BJ (cell line): Measurements from ENCODE around the gene LBHD1. TPM values are rescaled to one million over a fixed set of nuclear protein-coding genes. Genes with fewer than 3 reads are reported as not detected.
"Not testable (repeated sequence)": the region's sequence is repeated elsewhere in the genome, so short reads cannot be mapped to it uniquely, and the experiment has no call there.

Source experiments
- CTCF ChIA-PET: fragments of 350-600 bp; formaldehyde crosslinking; extraction: SDS; loops from one replicate; lab custom pipeline; 2021; ENCODE audit warnings: antibody characterized with exemption, inconsistent platforms; lab: Yijun Ruan, JAX
- POLR2A ChIA-PET: fragments of 300-600 bp; sonication (Branson Sonifier 250); formaldehyde crosslinking; extraction: SDS; loops from one replicate; lab custom pipeline; 2021; ENCODE audit warnings: antibody characterized with exemption; lab: Charles Lee
- DNase-seq: peaks from one replicate; pipeline ENCODE4 v3.0.0-alpha.2; 2011; ENCODE audit warnings: low read depth
- H3K27me3 ChIP-seq: 2 replicates; pipeline ENCODE4 v1.6.0; 2011; ENCODE audit warnings: low read length; ENCODE audit not compliant: control insufficient read depth, insufficient read depth
- H3K36me3 ChIP-seq: 2 replicates; pipeline ENCODE4 v1.5.1; 2011; ENCODE audit warnings: low read length; ENCODE audit not compliant: control insufficient read depth, insufficient read depth
- H3K4me3 ChIP-seq: 2 replicates; pipeline ENCODE4 v1.5.1; 2011; ENCODE audit warnings: low read depth, mild to moderate bottlenecking, control low read depth, low read length
- CTCF ChIP-seq: IDR thresholded peaks from 2 replicates; pipeline ENCODE4 v1.5.1; 2011; ENCODE audit warnings: low read depth, mild to moderate bottlenecking, control low read depth, inconsistent platforms, low read length, moderate library complexity; ENCODE audit not compliant: insufficient read depth
- polyA plus RNA-seq: library from polyadenylated mRNA; depleted of rRNA; stranded (reverse); fragments of >200 nt; gene quantifications from 2 replicates; pipeline ENCODE4 v1.2.3, GENCODE V29; 2011

The LBHD1 gene
- polyA plus RNA-seq, 1 experiment, result 4.0 TPM

DNA sequence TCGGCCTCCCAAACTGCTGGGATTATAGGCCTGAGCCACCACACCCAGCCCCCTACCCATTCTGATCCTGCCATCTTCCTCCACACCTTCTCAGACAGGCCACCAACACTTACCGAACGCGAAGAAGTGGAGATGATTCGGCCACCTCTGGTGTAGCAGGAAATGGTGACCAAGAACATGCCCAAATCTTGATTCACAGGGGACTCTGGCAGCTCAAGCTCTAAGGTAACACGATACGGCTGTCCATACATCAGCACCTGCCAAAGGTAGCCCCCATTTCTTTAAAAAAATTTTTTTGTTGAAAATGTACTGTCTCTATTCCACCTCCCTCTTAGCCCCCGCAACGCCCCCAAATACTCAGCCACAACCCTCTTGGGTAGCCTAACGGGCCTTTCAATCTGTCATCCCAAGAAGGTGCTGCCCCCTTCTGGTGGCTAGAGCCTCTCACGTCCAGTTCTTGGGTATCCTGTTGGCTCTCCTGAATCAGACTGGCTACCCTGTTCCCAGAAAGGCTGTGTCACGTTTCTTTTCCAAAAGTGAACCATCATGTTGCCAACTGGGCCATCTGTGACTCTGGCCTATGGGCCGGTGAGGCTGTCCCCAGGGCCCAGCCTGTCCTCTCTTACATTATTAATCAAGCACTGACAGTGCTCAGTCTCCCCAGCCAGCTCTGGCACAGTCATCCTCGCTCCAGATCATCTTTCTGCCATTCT, 22.5 kb upstream of the LBHD1 start:
- peak; percentile 88 for TF ChIP-seq CTCF
- CTCF ChIA-PET, result interaction anchor here (0.7 to 3.8 kb wide), 23 partner anchors 8 to 313 kb away, joined by 3 to 40 read pairs (median 4); partner anchors contain the start of genes B3GAT3, HNRNPUL2, LBHD1 and UBXN1

GRCh38 chr11:62693624-62694023, 21.6 kb upstream of the LBHD1 start:
- DNase-seq, H3K4me3 ChIP-seq, POLR2A ChIA-PET, H3K27me3 ChIP-seq: not testable (repeated sequence)
- peaks cover 16% of the 10 kb centered on the region for H3K36me3 ChIP-seq
- CTCF ChIA-PET, result interaction anchor here (0.6 to 3.8 kb wide), 15 partner anchors 13 to 299 kb away, joined by 3 to 40 read pairs (median 4); partner anchors contain the start of genes HNRNPUL2, LBHD1, MTA2 and UBXN1

More for the DNA sequence above, 22.5 kb upstream of the LBHD1 start:
- no peaks in the 10 kb centered on the region for H3K27me3 ChIP-seq
- H3K4me3 ChIP-seq, result no peak overlapping the region
- no peak for DNase-seq
- POLR2A ChIA-PET, result no interaction called here
- H3K36me3 ChIP-seq, result peaks cover 16% of the 10 kb centered on the region

DNA sequence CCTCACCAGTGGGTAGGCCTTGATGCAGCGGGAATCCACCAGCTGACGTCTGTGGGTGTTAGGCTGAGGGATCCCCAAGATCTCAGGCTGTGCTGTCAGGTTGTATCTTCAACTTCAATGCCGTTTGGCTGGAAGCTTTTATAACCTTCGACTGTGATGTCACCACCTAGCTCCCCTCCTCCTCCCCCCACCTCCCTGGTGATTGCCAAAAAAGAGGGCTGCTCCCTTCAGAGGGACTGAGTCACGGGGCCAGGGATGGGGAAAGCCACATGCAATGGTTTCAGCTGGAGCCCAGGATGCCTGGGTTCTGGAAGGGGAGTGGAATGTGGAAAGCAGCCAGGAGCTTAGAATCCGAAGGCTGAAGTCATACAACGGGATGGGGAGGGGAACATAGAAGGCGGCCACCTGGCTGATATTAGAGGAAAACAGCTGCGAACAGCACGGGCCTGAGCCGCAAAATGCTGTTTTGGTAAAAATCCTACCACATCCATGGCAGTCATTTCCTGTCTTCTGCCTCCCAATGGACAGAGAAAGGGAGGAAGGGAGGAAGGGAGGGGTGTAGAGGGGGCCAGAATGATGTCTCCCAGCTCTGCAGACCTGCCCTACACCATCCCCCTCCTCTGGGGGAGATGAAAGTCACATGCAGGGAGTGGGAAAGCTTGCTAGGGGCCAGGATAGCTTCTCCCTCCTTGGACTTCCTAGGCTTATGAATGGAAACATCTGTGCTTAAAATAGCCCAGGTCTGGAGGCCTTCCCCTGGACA, 17.5 kb upstream of the LBHD1 start, which contains the start of gene LRRN4CL:
Gene LRRN4CL, minus strand, starts transcription at position 110 of the 763 bp plus-strand sequence. CDS start 1,022 bp downstream, outside the sequence.
- POLR2A ChIA-PET, result interaction anchor here (0.6 to 1.5 kb wide), 6 partner anchors 18 to 295 kb away, joined by 3 to 7 read pairs (median 3); partner anchors contain the start of genes C11orf98, CSKMT, EEF1G and LBHD1
- DNase-seq, result peak; percentile 91
- CTCF ChIA-PET, result interaction anchor here (0.7 to 4.0 kb wide), 11 partner anchors 9 to 192 kb away, joined by 3 to 33 read pairs (median 5); partner anchors contain the start of genes C11orf98, CSKMT, LBHD1 and TMEM179B
- Histone ChIP-seq H3K27me3 (no peaks in the 10 kb centered on the region), H3K36me3 (peaks cover 16% of the 10 kb centered on the region), H3K4me3 (peak within 1 kb of the TSS; percentile 16)
- no peak for TF ChIP-seq CTCF

DNA sequence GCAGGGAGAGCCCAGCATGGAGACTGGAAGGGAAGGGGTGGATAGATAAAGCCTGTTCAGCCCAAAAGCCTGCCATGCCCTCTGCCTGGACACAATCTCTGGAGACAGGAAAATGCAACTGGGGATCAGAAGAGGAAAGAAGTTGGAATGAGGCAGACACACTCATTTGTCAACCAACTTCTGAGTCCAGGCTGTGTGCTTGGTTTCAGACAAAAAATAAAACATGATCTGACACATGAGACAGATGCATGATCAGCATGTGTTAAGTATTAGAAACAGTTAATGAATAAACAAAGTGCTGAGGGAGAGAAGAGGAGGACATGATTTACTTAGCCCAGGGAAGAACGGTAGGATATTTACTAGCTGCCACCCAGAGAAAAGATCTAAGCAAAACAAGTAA, 16.4 kb upstream of the LBHD1 start:
- ChIA-PET POLR2A (interaction anchor here (1.1 to 1.5 kb wide), 2 partner anchors 24 to 115 kb away, joined by 5 to 7 read pairs; partner anchors contain the start of genes C11orf98, CSKMT and EEF1G), CTCF (interaction anchor here (1.5 to 4.0 kb wide), 6 partner anchors 11 to 98 kb away, joined by 3 to 13 read pairs (median 6); partner anchors contain the start of genes C11orf98, CSKMT, LBHD1 and TMEM179B)
- H3K27me3 ChIP-seq, result no peaks in the 10 kb centered on the region
- no peak for TF ChIP-seq CTCF
- peak overlapping the region; percentile 0 for H3K4me3 ChIP-seq
- H3K36me3 ChIP-seq, result peaks cover 16% of the 10 kb centered on the region
- no peak for DNase-seq

DNA sequence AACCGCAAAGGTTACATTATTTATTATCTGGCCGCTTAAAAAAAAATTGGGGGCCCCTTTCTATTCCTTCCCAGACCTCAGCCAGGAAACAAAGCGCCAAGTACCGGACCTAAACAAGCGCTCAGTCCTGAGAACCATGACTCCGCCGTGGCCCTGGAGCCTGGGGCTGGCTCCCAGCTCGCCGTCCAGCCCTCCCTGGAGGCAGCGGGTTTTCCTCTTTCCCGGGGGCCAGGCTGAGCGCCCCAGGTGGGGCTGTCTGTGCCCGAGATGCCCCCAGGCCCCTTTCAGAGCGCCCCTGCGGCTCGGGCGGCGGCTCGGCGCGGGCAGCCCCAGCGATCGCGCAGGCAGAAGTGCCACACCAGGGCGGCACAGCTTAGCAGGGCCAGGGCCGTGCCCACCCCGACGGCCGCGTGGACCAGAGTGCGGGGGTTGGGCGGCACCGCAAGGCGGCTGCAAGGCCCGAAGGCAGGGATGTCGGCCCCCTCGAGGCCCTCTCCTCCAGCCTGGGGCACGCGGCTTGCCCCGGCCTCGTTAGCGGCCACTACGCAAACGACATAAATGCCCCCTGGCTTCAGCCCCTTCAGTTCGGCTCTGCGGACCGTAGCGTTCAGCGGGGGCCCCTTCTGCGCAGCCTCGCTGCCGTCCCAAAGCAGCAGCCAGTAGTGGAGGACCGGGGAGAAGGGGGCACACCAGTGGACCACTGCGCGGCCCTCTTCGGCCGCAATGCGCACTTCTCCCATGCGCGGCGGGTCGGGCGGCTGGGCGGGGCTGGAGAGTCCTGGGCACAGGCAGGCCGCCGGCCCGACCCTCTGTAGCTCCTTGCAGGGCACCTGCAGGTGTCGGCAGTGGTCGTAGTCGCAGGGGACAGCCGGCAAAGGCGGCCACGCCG, 15.7 kb upstream of the LBHD1 start:
- ChIA-PET CTCF (interaction anchor here (2.6 to 4.0 kb wide), 2 partner anchors 11 to 95 kb away, joined by 5 to 13 read pairs; partner anchors contain the start of gene TUT1), POLR2A (no interaction called here)
- no peaks in the 10 kb centered on the region for H3K27me3 ChIP-seq
- H3K4me3 ChIP-seq, result peak overlapping the region; percentile 5; the same call in 1 of the 2 replicates
- no peak for TF ChIP-seq CTCF
- DNase-seq, result no peak
- H3K36me3 ChIP-seq, result peaks cover 13% of the 10 kb centered on the region
